OCI-LY1 (cell line): ENCODE results near the gene PGC.

Source experiments
- H2AFZ ChIP-seq: fragments of 200-600 bp; sonication (generic), shearing (Covaris generic); 2 replicates; pipeline ENCODE4 v1.6.0; 2014; ENCODE audit warnings: antibody characterized with exemption, mild to moderate bottlenecking, low read length
- H3F3A ChIP-seq: fragments of 200-600 bp; sonication (generic), shearing (Covaris generic); 2 replicates; pipeline ENCODE4 v1.6.0; 2014; ENCODE audit warnings: mild to moderate bottlenecking, antibody characterized with exemption, low read length, moderate library complexity; ENCODE audit not compliant: insufficient read depth
- H3K27ac ChIP-seq: fragments of 200-600 bp; sonication (generic); 2 replicates; pipeline ENCODE4 v1.5.1; 2014; ENCODE audit warnings: low read length, mixed run types, mild to moderate bottlenecking, low read depth; ENCODE audit not compliant: poor library complexity, severe bottlenecking
- H3K27me3 ChIP-seq: fragments of 200-600 bp; sonication (generic); 2 replicates; pipeline ENCODE4 v1.6.0; 2014; ENCODE audit warnings: antibody characterized with exemption, mild to moderate bottlenecking, low read length, moderate library complexity; ENCODE audit not compliant: insufficient read depth
- H3K36me3 ChIP-seq: fragments of 200-600 bp; sonication (generic); 2 replicates; pipeline ENCODE4 v1.6.1; 2014; ENCODE audit warnings: mild to moderate bottlenecking, antibody characterized with exemption, low read length, moderate library complexity, mixed read lengths; ENCODE audit not compliant: insufficient read depth
- H3K4me1 ChIP-seq: fragments of 200-600 bp; sonication (generic); 2 replicates; pipeline ENCODE4 v1.5.1; 2014; ENCODE audit warnings: mild to moderate bottlenecking, low read length, moderate library complexity; ENCODE audit not compliant: insufficient read depth, severe bottlenecking
- H3K4me2 ChIP-seq: fragments of 200-600 bp; sonication (generic), shearing (Covaris generic); 2 replicates; pipeline ENCODE4 v1.6.1; 2014; ENCODE audit warnings: low read length
- H3K4me3 ChIP-seq: fragments of 200-600 bp; sonication (generic); 2 replicates; pipeline ENCODE4 v1.5.1; 2014; ENCODE audit warnings: low read length, low read depth, mild to moderate bottlenecking, mixed read lengths; ENCODE audit not compliant: poor library complexity, severe bottlenecking
- H3K79me2 ChIP-seq: fragments of 200-600 bp; shearing (Covaris generic); 2 replicates; pipeline ENCODE4 v1.6.1; 2016; ENCODE audit warnings: mixed run types, low read length, mixed read lengths; ENCODE audit not compliant: insufficient read depth
- H3K9ac ChIP-seq: fragments of 200-600 bp; sonication (generic), shearing (Covaris generic); 2 replicates; pipeline ENCODE4 v1.6.1; 2014; ENCODE audit warnings: mild to moderate bottlenecking, low read length, mixed read lengths
- H3K9me2 ChIP-seq: fragments of 200-600 bp; sonication (generic), shearing (Covaris generic); 2 replicates; pipeline ENCODE4 v1.6.1; 2014; ENCODE audit warnings: low read depth, mild to moderate bottlenecking, low read length, mixed read lengths
- H3K9me3 ChIP-seq: fragments of 200-600 bp; shearing (Covaris generic); 2 replicates; pipeline ENCODE4 v1.6.1; 2014; ENCODE audit warnings: low read length, mixed read lengths
- H4K20me1 ChIP-seq: fragments of 200-600 bp; sonication (generic), shearing (Covaris generic); 2 replicates; pipeline ENCODE4 v1.6.0; 2016; ENCODE audit warnings: mild to moderate bottlenecking, low read length; ENCODE audit not compliant: insufficient read depth
- EZH2 ChIP-seq: fragments of 200-600 bp; sonication (generic), shearing (Covaris generic); IDR thresholded peaks from 2 replicates; pipeline ENCODE4 v1.8.0; 2017; ENCODE audit warnings: borderline replicate concordance, mixed run types, mild to moderate bottlenecking, antibody characterized with exemption, low read length, moderate library complexity, mixed read lengths
- TF ChIP-seq, protein P1 (sequence below): fragments of 200-600 bp; sonication (generic), shearing (Covaris generic); IDR thresholded peaks from 2 replicates; pipeline ENCODE4 v1.5.1; 2017; ENCODE audit warnings: mild to moderate bottlenecking, antibody characterized with exemption, low read length, moderate library complexity, mixed read lengths

The PGC gene

DNA sequence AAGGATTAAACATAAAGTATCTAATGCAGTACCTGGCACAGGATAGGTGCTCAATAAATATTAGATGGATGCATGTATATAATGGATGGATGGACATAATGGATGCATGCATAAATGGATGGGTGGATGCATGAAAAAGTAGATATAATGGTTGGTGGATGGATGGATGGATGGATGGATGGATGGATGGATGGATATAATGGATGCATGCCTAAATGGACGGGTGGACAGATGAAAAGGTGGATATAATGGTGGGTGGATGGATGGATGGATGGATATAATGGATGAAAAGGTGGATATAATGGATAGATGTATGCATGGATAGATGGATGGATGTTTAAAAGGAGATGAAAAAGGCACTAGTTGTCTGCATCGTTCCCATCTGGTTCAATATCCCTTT lies 37.8 kb downstream of the PGC start:
- Histone ChIP-seq H2AFZ (no peak overlapping the region), H3K4me1 (peaks cover 48% of the 10 kb centered on the region), H3F3A (no peaks in the 10 kb centered on the region), H3K27me3 (no peaks in the 10 kb centered on the region), H3K79me2 (no peaks in the 10 kb centered on the region), H3K4me3 (no peak overlapping the region), H3K9me3 (no peaks in the 10 kb centered on the region), H3K9me2 (no peaks in the 10 kb centered on the region), H4K20me1 (no peaks in the 10 kb centered on the region), H3K4me2 (no peak overlapping the region), H3K9ac (no peak overlapping the region), H3K36me3 (no peaks in the 10 kb centered on the region), H3K27ac (no peak overlapping the region)
- TF ChIP-seq, protein P1, sequence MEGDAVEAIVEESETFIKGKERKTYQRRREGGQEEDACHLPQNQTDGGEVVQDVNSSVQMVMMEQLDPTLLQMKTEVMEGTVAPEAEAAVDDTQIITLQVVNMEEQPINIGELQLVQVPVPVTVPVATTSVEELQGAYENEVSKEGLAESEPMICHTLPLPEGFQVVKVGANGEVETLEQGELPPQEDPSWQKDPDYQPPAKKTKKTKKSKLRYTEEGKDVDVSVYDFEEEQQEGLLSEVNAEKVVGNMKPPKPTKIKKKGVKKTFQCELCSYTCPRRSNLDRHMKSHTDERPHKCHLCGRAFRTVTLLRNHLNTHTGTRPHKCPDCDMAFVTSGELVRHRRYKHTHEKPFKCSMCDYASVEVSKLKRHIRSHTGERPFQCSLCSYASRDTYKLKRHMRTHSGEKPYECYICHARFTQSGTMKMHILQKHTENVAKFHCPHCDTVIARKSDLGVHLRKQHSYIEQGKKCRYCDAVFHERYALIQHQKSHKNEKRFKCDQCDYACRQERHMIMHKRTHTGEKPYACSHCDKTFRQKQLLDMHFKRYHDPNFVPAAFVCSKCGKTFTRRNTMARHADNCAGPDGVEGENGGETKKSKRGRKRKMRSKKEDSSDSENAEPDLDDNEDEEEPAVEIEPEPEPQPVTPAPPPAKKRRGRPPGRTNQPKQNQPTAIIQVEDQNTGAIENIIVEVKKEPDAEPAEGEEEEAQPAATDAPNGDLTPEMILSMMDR, result no peak
- TF ChIP-seq EZH2, result no peak

DNA sequence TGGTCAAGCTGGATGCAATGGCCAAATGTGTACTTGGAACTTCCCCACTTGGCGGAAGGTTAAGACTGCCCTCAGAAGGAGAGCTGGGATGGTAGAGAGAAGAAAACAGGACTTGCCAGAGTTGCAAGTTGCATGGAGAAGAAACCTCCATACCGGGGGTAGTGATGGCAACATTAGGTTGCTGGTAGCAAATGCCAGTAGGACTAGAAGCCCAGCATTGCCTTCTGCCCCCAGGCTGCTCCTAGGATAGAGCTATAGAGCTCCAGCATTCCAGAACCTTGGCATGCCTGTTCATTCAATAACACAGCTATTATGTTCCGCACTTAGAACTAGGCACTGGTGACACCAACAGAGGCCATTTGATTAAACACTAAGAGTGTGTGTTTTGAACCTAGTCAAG lies 38.3 kb downstream of the PGC start:
- Histone ChIP-seq H3K9ac (no peak overlapping the region), H3K9me3 (no peaks in the 10 kb centered on the region), H3K4me2 (no peak overlapping the region), H3K27me3 (no peaks in the 10 kb centered on the region), H3K79me2 (no peaks in the 10 kb centered on the region), H3F3A (no peaks in the 10 kb centered on the region), H3K4me1 (peaks cover 47% of the 10 kb centered on the region), H3K4me3 (no peak overlapping the region), H3K9me2 (no peaks in the 10 kb centered on the region), H3K27ac (peak overlapping the region; percentile 82), H2AFZ (no peak overlapping the region), H3K36me3 (no peaks in the 10 kb centered on the region), H4K20me1 (no peaks in the 10 kb centered on the region)
- TF ChIP-seq, protein P1, result no peak
- TF ChIP-seq EZH2, result no peak

DNA sequence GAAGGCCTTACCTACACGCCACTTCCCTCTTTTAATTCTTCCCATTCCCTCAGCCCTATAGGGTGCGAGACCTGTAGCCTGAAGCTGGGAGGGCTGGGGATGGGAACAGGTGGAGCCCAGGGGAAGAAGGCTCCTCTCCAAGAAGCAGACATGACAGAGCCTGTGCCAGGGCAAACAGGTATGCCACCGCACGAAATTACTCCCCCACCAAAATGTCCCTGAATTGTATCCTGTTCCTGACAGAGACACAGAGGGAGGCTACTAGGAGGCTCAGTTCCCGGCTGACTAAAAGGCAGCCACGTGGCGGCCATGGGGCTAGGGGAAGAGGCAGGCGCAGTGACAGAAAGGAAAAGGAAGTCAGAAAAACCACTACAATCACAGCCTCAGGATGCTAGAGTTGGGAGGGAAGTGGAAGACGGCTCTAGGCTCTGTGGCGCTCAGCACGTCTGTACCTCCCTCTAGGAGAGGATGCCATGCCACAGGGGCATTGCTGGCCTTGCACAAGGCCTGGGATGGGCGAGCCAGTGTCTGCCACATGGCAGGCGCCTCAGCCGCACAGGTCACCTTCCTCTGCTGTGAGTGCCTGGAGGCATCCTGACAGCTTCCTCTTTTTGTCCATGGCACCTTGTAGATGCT lies 39.5 kb downstream of the PGC start:
- Histone ChIP-seq H3K27ac (peak overlapping the region; percentile 82), H2AFZ (no peak overlapping the region), H3K4me3 (peak overlapping the region; percentile 7), H3K79me2 (no peaks in the 10 kb centered on the region), H3K4me2 (peak overlapping the region; percentile 47; the same call in 1 of the 2 replicates), H3K9me2 (no peaks in the 10 kb centered on the region), H3K9me3 (no peaks in the 10 kb centered on the region), H3F3A (no peaks in the 10 kb centered on the region), H3K36me3 (no peaks in the 10 kb centered on the region), H3K27me3 (no peaks in the 10 kb centered on the region), H3K4me1 (peaks cover 44% of the 10 kb centered on the region), H4K20me1 (no peaks in the 10 kb centered on the region), H3K9ac (peak overlapping the region; percentile 47; the same call in 1 of the 2 replicates)
- TF ChIP-seq EZH2, result no peak
- TF ChIP-seq, protein P1, result no peak
